WTC11 (cell line): ENCODE measurements around the gene ROBO1. TPM values are rescaled to one million over a fixed set of nuclear protein-coding genes. Genes with fewer than 3 reads are reported as not detected.

Experiments used
- ATAC-seq: fragments of 200-7000 bp; cut with Tn5 transposase; 2 replicates; pipeline ENCODE4 v1.10.0; 2021; ENCODE audit warnings: mild to moderate bottlenecking, moderate library complexity
- CTCF ChIA-PET: fragments of 300-600 bp; sonication (Branson Sonifier 250); formaldehyde crosslinking; loops from one replicate; lab custom pipeline; 2021; ENCODE audit warnings: antibody characterized with exemption; lab: Charles Lee
- POLR2A ChIA-PET: fragments of 350-600 bp; sonication (Branson Sonifier 250); formaldehyde crosslinking; loops from one replicate; lab custom pipeline; 2021; ENCODE audit warnings: antibody characterized with exemption; lab: Charles Lee
- DNase-seq: peaks from one replicate; pipeline ENCODE4 v3.0.0; 2021; ENCODE audit warnings: low spot score
- H3K27ac Mint-ChIP-seq: 2 replicates; pipeline ENCODE4 v1.8.0; 2021; ENCODE audit warnings: mixed read lengths
- H3K27me3 Mint-ChIP-seq: 2 replicates; pipeline ENCODE4 v1.8.0; 2021; ENCODE audit warnings: low read depth, mild to moderate bottlenecking, moderate library complexity, mixed read lengths
- H3K36me3 Mint-ChIP-seq: 2 replicates; pipeline ENCODE4 v1.8.0; 2021; ENCODE audit warnings: mixed read lengths
- H3K4me1 Mint-ChIP-seq: 2 replicates; pipeline ENCODE4 v1.8.0; 2022; ENCODE audit warnings: mixed read lengths
- H3K4me3 Mint-ChIP-seq: 2 replicates; pipeline ENCODE4 v1.8.0; 2021; ENCODE audit warnings: mild to moderate bottlenecking, moderate library complexity, mixed read lengths
- H3K9me3 Mint-ChIP-seq: 2 replicates; pipeline ENCODE4 v1.8.0; 2021; ENCODE audit warnings: mixed read lengths
- AR ChIP-seq: fragments of 250-450 bp; sonication (Bioruptor Pico); IDR thresholded peaks from 2 replicates; pipeline ENCODE4 v1.9.0; 2021; ENCODE audit warnings: mild to moderate bottlenecking
- E2F5 ChIP-seq: sonication (generic); formaldehyde crosslinking; IDR thresholded peaks from 2 replicates; pipeline ENCODE4 v1.8.1; 2022; ENCODE audit warnings: mild to moderate bottlenecking, moderate library complexity, missing genetic modification reagents
- ELF4 ChIP-seq: sonication (generic); formaldehyde crosslinking; IDR thresholded peaks from 2 replicates; pipeline ENCODE4 v1.8.1; 2022; ENCODE audit warnings: low read depth, mild to moderate bottlenecking, moderate library complexity, missing genetic modification reagents
- ETV6 ChIP-seq: sonication (generic); formaldehyde crosslinking; IDR thresholded peaks from 2 replicates; pipeline ENCODE4 v1.8.1; 2022; ENCODE audit warnings: mild to moderate bottlenecking, missing genetic modification reagents
- GRHL2 ChIP-seq: fragments of 250-450 bp; sonication (Bioruptor Pico); IDR thresholded peaks from 2 replicates; pipeline ENCODE4 v1.8.0; 2022; ENCODE audit warnings: mild to moderate bottlenecking, moderate library complexity; ENCODE audit not compliant: insufficient replicate concordance, severe bottlenecking
- SOX15 ChIP-seq: fragments of 250-450 bp; sonication (Bioruptor Pico); IDR thresholded peaks from 2 replicates; pipeline ENCODE4 v1.9.0; 2021; ENCODE audit warnings: mild to moderate bottlenecking
- TEAD4 ChIP-seq: sonication (generic); formaldehyde crosslinking; IDR thresholded peaks from 2 replicates; pipeline ENCODE4 v1.8.0; 2022; ENCODE audit warnings: mild to moderate bottlenecking, missing genetic modification reagents
- ZBTB43 ChIP-seq: sonication (generic); formaldehyde crosslinking; IDR thresholded peaks from 2 replicates; pipeline ENCODE4 v1.8.1; 2023; ENCODE audit warnings: mild to moderate bottlenecking, missing genetic modification reagents
- ZNF121 ChIP-seq: sonication (generic); formaldehyde crosslinking; IDR thresholded peaks from 2 replicates; pipeline ENCODE4 v1.8.0; 2023; ENCODE audit warnings: missing genetic modification reagents
- ZNF219 ChIP-seq: sonication (generic); formaldehyde crosslinking; IDR thresholded peaks from 2 replicates; pipeline ENCODE4 v1.8.0; 2023; ENCODE audit warnings: missing genetic modification reagents, mild to moderate bottlenecking, borderline replicate concordance
- ZNF232 ChIP-seq: sonication (generic); formaldehyde crosslinking; IDR thresholded peaks from 2 replicates; pipeline ENCODE4 v1.8.0; 2022; ENCODE audit warnings: mild to moderate bottlenecking, missing genetic modification reagents
- ZNF281 ChIP-seq: sonication (generic); formaldehyde crosslinking; IDR thresholded peaks from 2 replicates; pipeline ENCODE4 v1.8.0; 2023; ENCODE audit warnings: mild to moderate bottlenecking, missing genetic modification reagents
- ZNF671 ChIP-seq: fragments of 250-450 bp; sonication (Bioruptor Pico); IDR thresholded peaks from 2 replicates; pipeline ENCODE4 v1.8.0; 2021; ENCODE audit warnings: mild to moderate bottlenecking
- total RNA-seq: library from RNA; stranded (reverse); gene quantifications from 3 replicates; pipeline ENCODE4 v1.2.3, GENCODE V29; 2021
- TF ChIP-seq, protein P1 (sequence below): sonication (generic); formaldehyde crosslinking; IDR thresholded peaks from 2 replicates; pipeline ENCODE4 v1.8.1; 2023; ENCODE audit warnings: mild to moderate bottlenecking, moderate library complexity, missing genetic modification reagents
- TF ChIP-seq, protein P2 (sequence below): fragments of 250-450 bp; sonication (Bioruptor Pico); IDR thresholded peaks from 2 replicates; pipeline ENCODE4 v1.9.0; 2021; ENCODE audit warnings: mild to moderate bottlenecking
- TF ChIP-seq, protein P3 (sequence below): sonication (generic); formaldehyde crosslinking; IDR thresholded peaks from 2 replicates; pipeline ENCODE4 v1.8.0; 2023; ENCODE audit warnings: missing genetic modification reagents
- TF ChIP-seq, protein P4 (sequence below): fragments of 250-450 bp; sonication (Bioruptor Pico); IDR thresholded peaks from 2 replicates; pipeline ENCODE4 v1.9.0; 2021; ENCODE audit warnings: moderate library complexity, mild to moderate bottlenecking, inconsistent platforms, borderline replicate concordance

Gene ROBO1
- total RNA-seq, 1 experiment from 2014 or later = 90.9 TPM

DNA sequence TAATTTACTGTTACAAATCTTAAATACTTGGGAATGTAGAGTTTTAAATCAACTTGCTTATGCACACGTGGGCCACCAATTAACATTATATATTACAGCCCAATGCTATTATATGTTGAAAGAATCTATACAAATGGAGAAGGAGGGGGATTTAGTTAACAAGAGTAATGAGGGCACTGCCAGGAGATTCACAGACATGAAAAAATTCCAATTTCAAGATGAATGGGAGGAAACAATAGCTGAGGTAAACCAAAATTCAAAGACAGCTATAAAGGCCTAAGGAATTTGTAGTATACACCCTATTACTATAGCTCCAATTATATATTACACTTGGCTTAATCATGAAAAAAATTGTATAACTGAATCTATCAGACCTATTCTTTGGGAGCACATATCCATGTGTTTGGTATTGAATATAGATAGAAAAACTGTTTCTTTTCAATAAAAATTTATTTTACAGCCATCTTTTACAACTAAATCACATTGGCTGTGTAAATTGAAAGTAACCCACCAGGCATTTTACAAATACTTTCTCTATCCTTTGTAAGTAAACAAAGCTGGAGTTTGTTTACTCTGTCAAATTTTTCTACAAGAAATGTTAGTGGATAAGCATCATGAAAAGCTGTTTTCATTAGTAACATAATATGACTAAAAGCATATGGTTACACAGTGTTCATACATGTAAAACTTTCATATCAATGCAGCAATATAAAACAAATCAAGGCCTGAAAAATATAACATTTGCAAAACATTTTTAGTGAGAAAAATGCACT is 1045.8 kb downstream of the ROBO1 start (continued):
- TF ChIP-seq AR (CRISPR knock-in tag) (no peak), ZNF121 (CRISPR knock-in tag) (no peak), ZNF671 (no peak), SOX15 (no peak)
- TF ChIP-seq, protein P1, sequence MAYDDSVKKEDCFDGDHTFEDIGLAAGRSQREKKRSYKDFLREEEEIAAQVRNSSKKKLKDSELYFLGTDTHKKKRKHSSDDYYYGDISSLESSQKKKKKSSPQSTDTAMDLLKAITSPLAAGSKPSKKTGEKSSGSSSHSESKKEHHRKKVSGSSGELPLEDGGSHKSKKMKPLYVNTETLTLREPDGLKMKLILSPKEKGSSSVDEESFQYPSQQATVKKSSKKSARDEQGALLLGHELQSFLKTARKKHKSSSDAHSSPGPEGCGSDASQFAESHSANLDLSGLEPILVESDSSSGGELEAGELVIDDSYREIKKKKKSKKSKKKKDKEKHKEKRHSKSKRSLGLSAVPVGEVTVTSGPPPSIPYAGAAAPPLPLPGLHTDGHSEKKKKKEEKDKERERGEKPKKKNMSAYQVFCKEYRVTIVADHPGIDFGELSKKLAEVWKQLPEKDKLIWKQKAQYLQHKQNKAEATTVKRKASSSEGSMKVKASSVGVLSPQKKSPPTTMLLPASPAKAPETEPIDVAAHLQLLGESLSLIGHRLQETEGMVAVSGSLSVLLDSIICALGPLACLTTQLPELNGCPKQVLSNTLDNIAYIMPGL = no peak
- TF ChIP-seq, protein P2, sequence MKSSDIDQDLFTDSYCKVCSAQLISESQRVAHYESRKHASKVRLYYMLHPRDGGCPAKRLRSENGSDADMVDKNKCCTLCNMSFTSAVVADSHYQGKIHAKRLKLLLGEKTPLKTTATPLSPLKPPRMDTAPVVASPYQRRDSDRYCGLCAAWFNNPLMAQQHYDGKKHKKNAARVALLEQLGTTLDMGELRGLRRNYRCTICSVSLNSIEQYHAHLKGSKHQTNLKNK = no peak

GRCh38 chr3:78718707-78719106 is 1049.1 kb downstream of the ROBO1 start:
- CTCF ChIA-PET = no interaction called here
- H3K4me3 Mint-ChIP-seq = no peak overlapping the region
- H3K27ac Mint-ChIP-seq = no peak overlapping the region
- peaks cover 25% of the 10 kb centered on the region for H3K36me3 Mint-ChIP-seq
- H3K4me1 Mint-ChIP-seq = peaks cover 11% of the 10 kb centered on the region
- no peaks in the 10 kb centered on the region for H3K9me3 Mint-ChIP-seq
- no peaks in the 10 kb centered on the region for H3K27me3 Mint-ChIP-seq
- no peak for ATAC-seq
- DNase-seq = no peak
- POLR2A ChIA-PET = no interaction called here
- TF ChIP-seq TEAD4 (no peak), ETV6 (CRISPR knock-in tag) (no peak), ZNF232 (no peak), AR (CRISPR knock-in tag) (no peak), GRHL2 (no peak), ZNF121 (CRISPR knock-in tag) (no peak), E2F5 (CRISPR knock-in tag) (no peak), ELF4 (CRISPR knock-in tag) (no peak), ZNF219 (CRISPR knock-in tag) (no peak), ZNF281 (CRISPR knock-in tag) (no peak), ZNF671 (no peak), ZBTB43 (CRISPR knock-in tag) (no peak)
- TF ChIP-seq, protein P1 = no peak
- TF ChIP-seq, protein P3, sequence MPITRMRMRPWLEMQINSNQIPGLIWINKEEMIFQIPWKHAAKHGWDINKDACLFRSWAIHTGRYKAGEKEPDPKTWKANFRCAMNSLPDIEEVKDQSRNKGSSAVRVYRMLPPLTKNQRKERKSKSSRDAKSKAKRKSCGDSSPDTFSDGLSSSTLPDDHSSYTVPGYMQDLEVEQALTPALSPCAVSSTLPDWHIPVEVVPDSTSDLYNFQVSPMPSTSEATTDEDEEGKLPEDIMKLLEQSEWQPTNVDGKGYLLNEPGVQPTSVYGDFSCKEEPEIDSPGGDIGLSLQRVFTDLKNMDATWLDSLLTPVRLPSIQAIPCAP = no peak
- TF ChIP-seq, protein P4, sequence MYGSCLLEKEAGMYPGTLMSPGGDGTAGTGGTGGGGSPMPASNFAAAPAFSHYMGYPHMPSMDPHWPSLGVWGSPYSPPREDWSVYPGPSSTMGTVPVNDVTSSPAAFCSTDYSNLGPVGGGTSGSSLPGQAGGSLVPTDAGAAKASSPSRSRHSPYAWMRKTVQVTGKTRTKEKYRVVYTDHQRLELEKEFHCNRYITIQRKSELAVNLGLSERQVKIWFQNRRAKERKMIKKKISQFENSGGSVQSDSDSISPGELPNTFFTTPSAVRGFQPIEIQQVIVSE = no peak
